ENCODE data around the gene NHEJ1.

Gene NHEJ1

DNA sequence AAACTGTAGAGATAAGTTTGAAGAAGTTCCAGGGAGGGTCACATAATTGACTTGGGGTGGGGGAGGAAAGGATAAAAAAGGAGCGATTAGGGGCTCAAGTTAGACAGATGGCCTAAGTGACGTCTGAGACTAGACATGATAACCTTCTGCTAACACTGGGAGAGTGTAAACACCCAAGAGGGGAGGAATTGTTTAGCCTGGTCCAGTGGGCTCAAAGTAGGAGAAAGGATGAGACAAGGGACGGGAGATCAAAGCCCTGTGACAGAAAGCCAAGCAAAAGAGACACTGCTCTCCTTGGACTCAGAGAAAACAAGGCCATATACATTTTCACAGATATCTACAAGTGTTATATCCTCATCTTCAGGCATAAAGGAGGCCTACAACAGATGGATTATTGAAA, 54.4 kb downstream of the NHEJ1 start:
- no peak overlapping the region for H3K27ac ChIP-seq
- TF ChIP-seq ZFX (IDR thresholded peaks at IDR 0.05) = no peak
- TF ChIP-seq, protein P1, sequence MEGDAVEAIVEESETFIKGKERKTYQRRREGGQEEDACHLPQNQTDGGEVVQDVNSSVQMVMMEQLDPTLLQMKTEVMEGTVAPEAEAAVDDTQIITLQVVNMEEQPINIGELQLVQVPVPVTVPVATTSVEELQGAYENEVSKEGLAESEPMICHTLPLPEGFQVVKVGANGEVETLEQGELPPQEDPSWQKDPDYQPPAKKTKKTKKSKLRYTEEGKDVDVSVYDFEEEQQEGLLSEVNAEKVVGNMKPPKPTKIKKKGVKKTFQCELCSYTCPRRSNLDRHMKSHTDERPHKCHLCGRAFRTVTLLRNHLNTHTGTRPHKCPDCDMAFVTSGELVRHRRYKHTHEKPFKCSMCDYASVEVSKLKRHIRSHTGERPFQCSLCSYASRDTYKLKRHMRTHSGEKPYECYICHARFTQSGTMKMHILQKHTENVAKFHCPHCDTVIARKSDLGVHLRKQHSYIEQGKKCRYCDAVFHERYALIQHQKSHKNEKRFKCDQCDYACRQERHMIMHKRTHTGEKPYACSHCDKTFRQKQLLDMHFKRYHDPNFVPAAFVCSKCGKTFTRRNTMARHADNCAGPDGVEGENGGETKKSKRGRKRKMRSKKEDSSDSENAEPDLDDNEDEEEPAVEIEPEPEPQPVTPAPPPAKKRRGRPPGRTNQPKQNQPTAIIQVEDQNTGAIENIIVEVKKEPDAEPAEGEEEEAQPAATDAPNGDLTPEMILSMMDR (conservative IDR thresholded peaks at IDR 0.05) = no peak

DNA sequence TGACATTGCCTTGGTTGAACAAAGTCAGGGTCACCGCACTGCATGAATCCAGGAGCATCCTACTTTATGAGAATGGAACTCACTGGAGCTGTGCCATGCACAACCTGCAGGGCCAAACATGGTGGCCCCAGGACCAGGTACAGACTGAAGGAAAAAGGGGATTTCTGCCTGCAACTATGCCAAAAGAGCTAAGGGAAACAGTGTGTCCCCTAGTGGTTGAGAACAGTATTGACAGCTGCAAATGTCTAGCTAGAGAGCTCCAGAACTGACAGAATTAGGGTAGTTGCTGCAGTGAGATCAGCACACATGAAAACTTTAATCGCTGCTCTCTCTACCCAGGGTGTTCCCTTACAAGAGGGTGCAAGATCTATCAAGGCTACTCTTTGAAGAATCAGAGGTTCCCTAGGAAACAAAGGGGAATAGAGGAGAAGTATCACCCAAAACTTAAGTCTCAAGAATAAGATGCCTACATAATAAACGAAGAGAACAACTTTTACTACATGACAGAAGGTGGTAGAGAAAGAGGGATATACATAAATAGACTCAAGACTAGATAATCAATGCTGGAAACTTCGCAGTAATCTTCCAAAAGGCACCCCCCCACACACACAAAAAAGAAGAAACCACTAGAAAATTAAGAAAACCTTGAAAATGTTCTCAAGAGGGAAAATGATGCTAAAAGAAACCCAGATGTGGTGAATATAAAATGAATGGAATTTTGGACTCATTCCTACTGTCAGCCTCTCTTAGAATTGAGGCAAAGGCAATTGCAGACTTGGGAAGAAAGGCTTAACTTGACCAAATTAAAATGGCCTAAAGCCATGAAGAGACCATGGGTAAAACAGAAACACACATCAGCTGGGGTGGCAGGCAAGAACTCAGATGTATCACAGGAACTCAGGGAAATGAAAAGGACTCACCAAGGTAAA, 56.2 kb downstream of the NHEJ1 start:
- no peak overlapping the region for H3K27ac ChIP-seq
- TF ChIP-seq ZFX (IDR thresholded peaks at IDR 0.05) = no peak
- TF ChIP-seq, protein P1 (conservative IDR thresholded peaks at IDR 0.05) = peak; percentile 89

DNA sequence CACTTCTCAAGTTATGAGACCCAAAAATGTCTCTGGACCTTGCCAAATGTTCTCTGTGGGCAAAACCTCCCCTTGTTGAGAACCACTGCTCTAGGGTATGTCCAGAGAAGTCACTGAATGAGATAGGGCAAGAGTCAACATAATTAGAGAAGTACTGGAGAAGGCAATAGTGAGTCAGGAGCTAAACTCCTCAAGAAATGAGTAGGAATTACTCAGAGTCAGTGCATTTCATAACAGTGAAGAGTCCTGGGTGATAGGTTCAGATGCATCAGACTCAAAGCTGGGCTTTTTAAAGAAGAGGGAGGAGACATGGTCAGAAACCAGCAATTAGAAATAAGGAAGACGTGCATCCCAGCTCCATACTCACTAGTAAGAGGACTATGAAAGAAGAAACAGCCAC, 61.3 kb downstream of the NHEJ1 start:
- no peak for TF ChIP-seq ZFX (IDR thresholded peaks at IDR 0.05)
- TF ChIP-seq, protein P1 (conservative IDR thresholded peaks at IDR 0.05) = no peak
- no peak overlapping the region for H3K27ac ChIP-seq

DNA sequence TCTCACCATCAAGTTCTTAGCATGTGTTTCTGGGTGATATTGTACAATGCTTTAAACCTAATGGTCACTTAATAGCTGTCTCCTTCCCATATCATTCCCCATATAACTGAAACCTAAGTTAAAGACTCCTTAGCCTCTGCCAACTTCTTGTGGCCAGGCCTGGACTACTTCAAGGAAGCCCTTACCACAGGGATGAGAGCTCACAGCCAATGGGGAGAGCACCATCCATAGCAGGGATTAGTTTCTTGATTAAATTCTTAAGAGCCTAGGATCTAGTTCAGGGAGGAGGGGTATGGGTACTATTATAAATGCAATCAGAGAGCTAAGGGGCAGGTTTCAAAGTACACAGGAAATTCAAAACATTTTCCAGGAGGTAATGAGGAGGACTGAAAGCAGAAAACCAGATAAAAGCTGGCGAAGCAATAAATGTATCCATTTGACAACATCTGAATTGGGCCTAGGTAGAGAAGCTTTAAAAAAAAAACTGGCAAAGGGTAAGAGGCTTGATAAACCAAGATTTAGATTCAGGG, 65.1 kb downstream of the NHEJ1 start:
- no peak overlapping the region for H3K27ac ChIP-seq
- TF ChIP-seq ZFX (IDR thresholded peaks at IDR 0.05) = no peak
- TF ChIP-seq, protein P1 (conservative IDR thresholded peaks at IDR 0.05) = no peak

- no peak for TF ChIP-seq ZFX (IDR thresholded peaks at IDR 0.05)
- TF ChIP-seq, protein P1 (conservative IDR thresholded peaks at IDR 0.05) = no peak
- no peak overlapping the region for H3K27ac ChIP-seq
These were observed 66.4 kb downstream of the NHEJ1 start for GRCh38 chr2:219094171-219094570.

GRCh38 chr2:219090436-219091299, 69.9 kb downstream of the NHEJ1 start:
- TF ChIP-seq ZFX (IDR thresholded peaks at IDR 0.05) = no peak
- TF ChIP-seq, protein P1 (conservative IDR thresholded peaks at IDR 0.05) = no peak

More at GRCh38 chr2:219090436-219091299, 69.9 kb downstream of the NHEJ1 start:
- H3K27ac ChIP-seq = no peak overlapping the region

Data from C4-2B (cell line).